Testis (tissue), 2 donors: ENCODE measurements around the gene UGT1A1.

ENCODE experiments used
- POLR2A ChIP-seq: fragments of 450-650 bp; IDR thresholded peaks from one replicate; pipeline ENCODE4 v1.6.1; 2017; ENCODE audit warnings: antibody characterized with exemption, mild to moderate bottlenecking, moderate library complexity
- TF ChIP-seq, protein P1 (sequence below), 3 experiments: fragments of 450-650 bp in 2 of 3; fragments of 200-600 bp in 1 of 3; sonication (generic) in 1 of 3; IDR thresholded peaks; one replicate each; pipeline ENCODE4 v1.5.1; 2016 to 2019; ENCODE audit warnings: antibody characterized with exemption in 3 of 3, mild to moderate bottlenecking in 2 of 3, moderate library complexity in 1 of 3

DNA sequence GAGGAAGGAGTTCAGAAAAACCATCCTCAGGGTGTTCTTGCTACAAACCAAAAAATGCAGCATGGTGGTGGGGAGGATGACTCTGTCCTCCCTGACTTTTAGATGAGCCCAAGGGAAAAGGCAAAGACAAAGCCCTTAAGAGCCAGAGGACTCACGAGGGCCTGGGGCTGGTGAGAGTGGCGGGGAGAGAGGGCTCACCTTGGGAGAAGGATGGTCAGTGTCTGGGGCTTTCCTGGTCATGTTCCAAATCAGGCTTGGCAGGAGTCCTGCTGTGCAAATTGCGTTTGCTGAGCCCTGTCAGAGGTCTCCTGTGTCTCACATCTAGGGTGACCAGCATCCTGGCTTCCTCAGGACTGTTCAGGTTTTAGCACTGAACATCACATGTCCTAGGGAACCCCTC is 4.7 kb downstream of the UGT1A1 start:
- TF ChIP-seq, protein P1, sequence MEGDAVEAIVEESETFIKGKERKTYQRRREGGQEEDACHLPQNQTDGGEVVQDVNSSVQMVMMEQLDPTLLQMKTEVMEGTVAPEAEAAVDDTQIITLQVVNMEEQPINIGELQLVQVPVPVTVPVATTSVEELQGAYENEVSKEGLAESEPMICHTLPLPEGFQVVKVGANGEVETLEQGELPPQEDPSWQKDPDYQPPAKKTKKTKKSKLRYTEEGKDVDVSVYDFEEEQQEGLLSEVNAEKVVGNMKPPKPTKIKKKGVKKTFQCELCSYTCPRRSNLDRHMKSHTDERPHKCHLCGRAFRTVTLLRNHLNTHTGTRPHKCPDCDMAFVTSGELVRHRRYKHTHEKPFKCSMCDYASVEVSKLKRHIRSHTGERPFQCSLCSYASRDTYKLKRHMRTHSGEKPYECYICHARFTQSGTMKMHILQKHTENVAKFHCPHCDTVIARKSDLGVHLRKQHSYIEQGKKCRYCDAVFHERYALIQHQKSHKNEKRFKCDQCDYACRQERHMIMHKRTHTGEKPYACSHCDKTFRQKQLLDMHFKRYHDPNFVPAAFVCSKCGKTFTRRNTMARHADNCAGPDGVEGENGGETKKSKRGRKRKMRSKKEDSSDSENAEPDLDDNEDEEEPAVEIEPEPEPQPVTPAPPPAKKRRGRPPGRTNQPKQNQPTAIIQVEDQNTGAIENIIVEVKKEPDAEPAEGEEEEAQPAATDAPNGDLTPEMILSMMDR (IDR thresholded peaks at IDR 0.05) = no peak
- TF ChIP-seq POLR2A = no peak
